Fibroblast of peridontal ligament (primary cell): ENCODE measurements around the gene CDH13.

Experiments
- DNase-seq: peaks from one replicate; pipeline ENCODE4 v3.0.0-alpha.2; 2010; ENCODE audit errors: extremely low read depth

The CDH13 gene

DNA sequence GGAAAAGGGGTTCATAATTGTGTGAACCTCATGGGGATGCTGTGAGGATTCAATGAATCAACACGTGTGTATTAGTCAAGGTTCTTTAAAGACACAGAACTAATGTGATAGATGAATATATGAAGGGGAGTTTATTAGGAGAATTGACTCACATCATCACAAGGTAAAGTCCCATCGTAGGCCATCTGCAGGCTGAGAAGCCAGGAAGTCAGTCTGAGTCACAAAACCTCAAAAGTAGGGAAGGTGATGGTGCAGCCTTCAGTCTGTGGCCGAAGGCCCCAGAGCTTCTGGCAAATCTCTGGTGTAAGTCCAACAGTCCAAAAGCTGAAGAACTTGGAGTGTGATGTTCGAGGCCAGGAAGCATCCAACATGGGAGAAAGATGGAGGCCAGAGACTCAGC, 413.4 kb downstream of the CDH13 start:
- DNase-seq: no peak

DNA sequence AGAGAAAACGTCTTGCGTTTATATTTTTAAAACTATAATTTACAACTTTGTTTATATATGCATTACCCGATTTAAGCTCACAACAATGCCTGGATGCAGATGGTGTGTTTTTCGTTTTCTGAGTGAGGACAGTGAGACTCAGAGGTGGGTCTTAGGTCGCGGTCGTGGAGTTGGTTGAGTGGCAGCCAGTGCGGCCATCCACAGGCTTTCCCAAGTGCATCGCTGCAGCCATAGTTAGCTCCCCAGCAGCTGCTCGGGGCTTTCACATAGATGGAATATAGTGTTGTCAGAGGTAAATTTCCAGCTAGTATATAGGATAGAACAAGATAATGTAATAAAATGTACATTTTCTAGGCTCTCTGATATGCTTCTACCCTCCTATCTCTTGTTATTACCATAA, 417.8 kb downstream of the CDH13 start:
- DNase-seq: no peak

DNA sequence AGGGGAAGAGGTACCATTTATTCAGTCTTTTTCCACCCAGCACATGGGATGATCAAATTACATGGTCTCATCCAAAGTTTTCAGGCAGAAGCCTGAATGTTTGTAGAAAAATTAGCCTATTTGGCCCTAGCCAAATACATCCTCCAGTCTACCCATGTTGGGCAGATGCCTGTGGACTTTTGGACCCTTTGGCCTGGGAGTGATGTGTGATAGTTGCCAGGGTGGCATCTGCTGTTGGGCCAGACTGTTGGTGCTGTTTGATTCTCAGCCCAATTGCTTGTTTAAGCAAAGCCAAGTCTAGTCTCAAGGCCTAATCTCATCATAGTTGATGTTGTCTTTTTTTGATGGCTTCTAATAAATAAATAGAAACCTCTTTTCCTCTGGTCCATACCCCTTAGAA, 419.0 kb downstream of the CDH13 start:
- peak; percentile 23 for DNase-seq

DNA sequence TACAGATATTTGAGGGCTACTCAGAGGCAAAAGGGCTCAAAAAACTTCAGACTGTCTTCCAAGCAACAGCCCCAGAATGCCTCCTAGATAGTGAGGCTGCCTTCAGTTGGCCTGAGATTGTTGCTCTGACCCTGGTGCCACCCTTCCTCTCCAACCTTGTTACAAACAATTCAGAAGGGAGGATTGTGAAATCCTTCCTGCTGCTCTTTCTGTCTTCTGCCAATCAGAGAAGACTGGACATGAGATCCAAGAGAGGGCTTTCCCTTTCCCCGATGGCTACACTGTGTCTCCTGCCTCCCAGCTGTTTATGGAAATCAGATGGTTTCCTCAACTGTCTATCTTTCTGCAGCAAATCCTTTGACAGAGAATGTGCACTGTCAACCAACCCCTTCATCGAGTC, 419.9 kb downstream of the CDH13 start:
- no peak for DNase-seq

DNA sequence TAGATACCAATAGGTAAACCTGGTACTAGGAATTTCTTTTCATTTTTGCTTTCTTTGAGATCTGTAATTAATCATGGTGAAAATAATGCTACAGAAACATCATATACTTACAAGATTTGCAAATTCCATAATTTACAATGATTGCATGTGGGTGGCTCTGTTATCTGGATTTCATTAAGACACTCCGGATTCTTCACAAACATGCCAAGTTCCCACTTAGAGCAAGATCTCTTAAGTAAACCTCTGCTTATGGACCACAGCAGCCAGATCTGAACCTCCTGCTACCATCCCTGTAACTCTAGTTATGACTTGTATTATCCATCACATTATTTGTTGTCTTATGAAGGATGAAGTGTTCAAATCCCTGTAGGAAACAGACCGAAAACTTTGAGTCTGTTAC, 424.7 kb downstream of the CDH13 start:
- DNase-seq: peak; percentile 23

DNA sequence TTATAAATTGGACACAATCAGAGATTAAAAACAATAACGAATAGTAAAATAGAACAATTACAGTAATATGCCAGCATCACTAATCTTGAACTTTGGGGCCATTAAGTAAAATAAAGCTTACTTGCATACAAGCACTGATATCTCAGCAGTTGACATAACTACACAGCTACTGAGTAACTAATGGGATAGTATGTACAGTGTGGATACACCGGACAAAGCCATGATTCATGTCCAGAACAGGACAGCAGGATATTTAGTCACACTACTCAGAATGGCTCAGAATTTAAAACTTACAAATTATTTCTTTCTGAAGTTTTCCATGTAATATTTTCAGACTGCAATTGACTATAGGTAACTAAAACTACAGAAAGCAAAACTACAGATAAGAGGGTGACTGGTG, 427.5 kb downstream of the CDH13 start:
- no peak for DNase-seq

DNA sequence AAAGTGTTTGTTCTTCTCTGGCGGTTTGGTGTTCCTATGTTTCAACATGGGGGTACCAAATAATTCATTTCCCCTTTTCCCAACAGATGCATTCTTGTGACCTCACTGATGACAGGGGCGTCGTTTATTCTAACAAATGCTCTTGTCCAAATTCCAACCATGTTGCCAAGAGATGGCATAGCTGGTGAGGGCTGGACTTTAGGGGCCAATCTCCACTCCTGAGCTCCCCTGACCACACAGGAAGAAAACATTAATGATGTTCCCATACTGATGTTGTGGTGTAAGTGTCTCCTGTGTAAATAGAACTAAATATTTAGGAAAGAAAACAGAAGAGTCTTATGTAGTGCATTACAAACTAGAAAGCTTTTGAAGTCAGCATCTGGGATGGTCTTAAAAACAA, 431.6 kb downstream of the CDH13 start:
- no peak for DNase-seq

DNA sequence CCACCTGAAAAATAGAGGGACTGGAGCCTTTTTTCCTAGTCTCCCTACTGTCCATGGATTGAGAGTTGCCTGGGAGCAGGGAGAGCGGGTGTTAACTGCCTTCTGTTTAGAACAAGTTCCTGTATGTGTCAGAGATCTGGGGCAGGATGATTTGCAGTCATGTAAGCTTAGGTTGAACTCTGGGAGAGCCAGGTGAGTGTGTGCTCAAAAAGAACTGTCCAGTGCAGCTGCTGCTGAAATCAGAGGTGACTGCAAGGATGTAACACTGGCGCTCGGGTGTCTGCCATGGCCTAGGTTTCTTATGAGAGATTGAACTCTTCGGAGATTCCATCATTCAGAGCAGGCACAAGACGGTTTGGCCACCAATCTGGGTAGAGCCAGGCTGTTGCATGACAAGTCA, 432.5 kb downstream of the CDH13 start:
- DNase-seq: no peak

DNA sequence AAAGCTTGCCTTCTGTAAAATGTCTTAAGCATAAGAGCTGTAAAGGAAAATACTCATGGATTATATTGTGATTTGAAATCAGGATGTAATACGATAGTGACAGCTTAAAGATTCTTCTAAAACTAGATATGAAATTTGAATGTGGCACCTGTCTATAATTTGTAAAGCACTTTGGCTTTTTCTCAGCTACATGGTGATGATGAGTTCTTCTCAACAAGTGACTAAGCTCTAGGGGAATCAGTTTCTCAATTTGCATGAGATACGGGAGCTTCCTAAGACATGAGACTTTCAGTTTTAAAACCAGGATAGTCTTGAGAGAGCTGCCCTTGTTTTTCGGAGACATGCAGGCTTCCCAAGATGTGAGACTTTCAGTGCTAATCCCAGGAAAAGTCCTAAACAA, 439.2 kb downstream of the CDH13 start:
- no peak for DNase-seq

DNA sequence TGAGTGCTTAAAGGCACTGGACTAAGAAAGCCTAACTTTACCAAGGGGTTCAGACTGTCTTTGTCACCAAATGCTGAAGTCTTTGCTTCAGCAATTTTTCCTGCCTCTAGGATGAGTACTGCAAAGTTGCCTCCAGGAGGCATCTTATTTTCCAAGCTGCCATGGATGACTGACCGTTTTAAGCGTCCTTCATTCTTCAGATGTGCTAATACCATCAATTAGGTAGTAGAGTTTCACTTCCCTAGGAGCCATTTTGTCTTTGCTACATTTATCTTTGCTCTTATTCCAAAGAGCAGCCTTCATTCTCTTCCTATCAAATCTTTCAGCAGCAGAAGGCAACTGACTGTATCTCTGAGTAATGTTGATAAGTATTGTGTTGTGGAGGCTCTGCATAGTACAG, 440.1 kb downstream of the CDH13 start:
- no peak for DNase-seq

DNA sequence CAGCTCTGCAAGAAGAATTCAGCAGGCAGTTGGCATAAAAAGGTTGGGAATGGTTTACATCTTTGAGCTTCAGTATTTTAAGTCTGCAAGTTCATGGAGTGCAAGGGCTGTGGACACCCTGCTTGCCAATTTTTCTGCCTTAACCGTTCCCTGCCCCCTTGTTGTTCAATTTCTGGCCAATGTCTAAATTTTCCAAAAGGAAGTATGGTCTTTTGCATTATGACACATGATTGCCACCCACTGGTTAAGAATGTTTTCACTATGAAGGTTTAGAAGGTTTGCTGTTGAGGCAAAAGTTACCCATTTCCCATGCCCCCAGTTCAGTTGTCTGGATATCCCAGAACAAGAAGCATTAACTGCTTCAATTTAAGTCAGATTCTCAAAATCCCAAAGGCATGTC, 441.9 kb downstream of the CDH13 start:
- peak; percentile 76 for DNase-seq

DNA sequence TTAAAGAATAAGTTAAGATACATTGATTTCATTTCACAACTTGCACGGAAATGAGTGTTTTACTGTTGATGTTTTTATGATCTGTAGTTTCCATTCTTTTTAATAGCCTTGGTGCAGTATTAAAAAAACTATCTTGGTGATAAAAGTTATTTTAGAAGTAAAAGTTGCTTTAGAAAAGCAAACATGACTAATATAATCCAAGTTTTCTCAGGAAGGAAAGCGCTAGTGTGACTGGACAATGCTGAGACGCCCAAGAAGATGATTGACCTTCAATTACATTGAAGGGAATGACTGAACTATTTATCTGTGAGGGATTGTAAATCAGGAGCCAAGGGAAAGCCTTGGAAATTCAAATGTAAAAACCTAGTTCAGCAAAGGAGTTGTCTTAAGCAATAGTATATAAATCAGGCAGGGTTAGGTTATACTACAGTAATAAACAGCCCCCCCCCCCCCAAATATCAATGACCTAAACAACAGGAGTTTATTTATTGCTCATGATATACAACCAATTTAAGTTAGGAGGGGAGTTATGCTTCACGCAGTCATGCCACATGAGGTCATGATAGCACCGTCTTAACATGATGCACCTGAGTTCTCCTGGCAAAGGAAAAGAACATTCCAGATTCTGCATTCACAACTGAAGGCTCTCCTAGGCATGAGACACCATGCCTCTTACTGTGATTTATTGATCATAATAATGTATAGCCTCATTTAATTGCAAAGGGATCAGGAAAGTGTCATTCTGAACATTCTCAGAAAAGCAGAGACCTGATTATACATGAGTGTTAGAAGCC, 443.8 kb downstream of the CDH13 start:
- no peak for DNase-seq

DNA sequence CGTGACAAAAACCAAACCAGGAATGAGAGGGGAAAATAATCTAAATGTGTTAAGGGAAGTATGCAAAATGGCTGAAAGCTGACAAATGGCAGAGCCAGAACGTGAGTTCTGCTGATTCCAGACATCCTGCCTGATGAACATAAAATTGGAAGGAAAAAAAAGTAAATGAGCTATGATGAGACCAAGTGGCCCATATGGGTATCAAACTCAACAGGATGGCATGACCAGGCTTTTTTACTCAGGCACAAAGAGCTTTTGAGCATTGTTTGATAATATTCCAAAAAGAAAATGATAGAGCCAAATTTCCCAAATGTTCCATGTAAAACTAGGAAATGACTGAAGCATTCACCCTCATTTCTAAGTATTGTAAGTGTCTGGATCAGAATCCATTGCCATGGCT, 449.2 kb downstream of the CDH13 start:
- DNase-seq: no peak

DNA sequence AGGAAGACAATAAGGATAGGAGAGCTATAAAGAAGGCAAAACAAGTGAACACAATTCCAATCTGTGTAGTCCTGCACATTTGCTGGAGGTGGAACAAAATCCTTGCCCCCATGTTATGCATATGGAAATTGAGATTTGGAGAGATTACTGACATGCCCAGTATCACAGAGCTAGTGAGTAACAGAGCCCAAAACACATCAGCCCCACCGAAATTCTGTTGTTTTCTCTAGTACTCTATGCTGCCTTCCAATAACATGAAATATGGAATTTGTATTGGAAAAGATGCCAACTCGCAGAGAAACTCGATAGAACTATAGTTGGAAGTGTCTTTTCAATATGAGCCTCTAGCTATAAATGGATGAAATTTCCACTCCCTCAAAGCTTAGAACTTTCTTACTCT, 456.6 kb downstream of the CDH13 start:
- DNase-seq: no peak

DNA sequence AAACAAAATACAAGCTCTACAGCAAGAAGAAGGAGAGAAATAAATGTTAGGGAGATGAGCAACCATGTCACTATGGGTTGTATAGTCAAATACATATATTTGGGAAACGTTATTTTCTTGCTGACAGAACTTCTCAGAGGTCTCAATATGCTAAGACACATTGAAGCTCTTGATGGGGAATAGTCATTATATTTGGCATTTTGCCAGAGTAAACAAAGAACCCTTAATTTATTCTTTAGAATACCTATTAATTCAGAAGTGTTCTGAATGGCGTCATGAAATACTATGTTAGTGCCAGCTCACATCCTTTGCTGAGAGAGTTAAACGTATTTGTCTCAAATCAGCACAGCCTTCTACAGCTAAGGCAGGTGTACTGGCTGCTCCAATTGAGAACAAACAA, 458.9 kb downstream of the CDH13 start:
- no peak for DNase-seq

DNA sequence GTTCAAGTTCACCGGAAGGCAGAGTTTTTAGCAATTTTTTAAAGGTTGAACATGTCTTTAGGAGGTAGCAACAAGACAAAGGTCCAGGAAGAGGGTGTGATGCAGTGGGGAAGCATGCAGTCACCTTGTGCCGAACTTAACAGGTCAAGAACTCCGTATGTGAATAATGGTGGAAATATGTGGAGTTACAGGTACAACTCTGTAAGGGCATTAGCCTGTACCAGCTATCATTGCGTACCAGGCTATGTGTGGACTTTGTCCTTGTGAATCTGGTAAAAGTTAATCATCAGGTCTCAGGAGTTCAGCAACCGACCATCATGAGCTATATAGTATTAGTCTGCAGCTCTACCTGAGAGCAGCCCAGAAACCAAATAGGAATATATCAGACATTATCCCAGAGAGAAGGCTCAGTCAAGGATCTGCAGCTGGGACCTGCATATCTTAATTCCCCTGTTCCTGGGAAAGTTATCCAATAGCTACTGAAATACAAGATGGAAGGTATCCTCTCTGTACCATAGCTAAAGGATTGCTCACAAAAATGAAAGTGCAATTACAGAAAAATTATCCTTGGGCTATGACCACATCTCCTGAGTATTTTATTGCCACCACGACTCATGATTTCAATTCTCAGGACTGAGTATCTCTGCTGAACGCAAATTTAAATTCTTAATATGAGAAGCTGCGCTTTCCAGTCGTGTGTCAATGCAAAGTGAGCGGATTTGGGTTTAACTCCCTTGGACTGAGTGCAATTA, 469.3 kb downstream of the CDH13 start:
- peak; percentile 22 for DNase-seq

DNA sequence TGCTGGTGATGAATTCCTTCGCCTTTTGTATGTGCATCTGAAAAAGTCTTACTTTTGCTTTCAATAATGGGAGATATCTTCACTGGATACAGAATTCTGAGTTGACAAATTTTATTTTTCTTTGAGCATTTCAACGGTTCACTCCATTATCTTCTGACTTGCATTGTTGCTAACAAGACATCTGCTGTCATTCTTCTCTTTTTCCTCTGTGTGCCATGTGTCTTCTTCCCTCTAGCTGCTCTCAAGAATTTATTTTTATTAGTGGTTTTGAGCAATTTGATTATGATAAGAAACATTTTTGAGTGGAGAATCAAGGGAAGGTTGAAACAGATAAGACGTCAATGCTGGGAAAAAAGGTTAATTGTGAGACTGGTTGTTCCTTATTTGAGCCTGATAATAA, 471.8 kb downstream of the CDH13 start:
- DNase-seq: no peak

DNA sequence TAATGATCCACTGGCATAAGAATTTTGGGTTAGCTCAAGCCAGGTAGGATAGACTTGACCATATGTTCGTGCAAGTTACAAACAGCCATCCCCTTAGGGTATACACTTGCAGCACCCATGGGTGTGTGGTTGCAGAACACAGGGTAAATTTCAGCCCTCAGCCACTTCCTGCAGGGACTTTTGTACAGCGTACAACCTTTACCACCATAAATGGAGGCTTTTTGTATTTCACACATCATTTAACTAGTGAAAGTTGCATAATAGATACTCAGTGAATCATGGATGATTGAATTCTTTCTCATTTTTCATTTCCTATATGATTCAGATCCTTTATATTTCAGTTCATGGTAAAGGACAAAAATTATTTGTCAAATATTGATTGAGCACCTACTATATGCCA, 473.9 kb downstream of the CDH13 start:
- DNase-seq: no peak

DNA sequence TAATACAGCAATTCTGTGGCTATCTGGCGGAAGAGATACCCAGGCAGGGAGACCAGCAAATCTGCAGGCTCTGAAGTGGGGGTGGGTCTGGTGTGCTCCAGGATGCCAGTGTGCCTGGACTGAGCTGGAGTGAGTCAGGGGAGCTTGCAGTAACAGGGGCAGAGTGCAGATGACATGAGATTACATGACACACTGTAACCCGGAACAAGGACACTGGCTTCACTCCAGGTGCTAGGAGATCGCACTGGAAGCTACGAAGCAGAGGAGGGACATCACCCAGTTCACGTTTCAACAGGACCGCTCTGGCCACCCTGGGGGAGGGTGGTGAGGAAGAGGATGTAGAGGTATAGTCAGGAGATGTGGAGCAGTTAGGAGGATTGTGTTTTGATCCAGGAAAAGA, 475.6 kb downstream of the CDH13 start:
- no peak for DNase-seq

DNA sequence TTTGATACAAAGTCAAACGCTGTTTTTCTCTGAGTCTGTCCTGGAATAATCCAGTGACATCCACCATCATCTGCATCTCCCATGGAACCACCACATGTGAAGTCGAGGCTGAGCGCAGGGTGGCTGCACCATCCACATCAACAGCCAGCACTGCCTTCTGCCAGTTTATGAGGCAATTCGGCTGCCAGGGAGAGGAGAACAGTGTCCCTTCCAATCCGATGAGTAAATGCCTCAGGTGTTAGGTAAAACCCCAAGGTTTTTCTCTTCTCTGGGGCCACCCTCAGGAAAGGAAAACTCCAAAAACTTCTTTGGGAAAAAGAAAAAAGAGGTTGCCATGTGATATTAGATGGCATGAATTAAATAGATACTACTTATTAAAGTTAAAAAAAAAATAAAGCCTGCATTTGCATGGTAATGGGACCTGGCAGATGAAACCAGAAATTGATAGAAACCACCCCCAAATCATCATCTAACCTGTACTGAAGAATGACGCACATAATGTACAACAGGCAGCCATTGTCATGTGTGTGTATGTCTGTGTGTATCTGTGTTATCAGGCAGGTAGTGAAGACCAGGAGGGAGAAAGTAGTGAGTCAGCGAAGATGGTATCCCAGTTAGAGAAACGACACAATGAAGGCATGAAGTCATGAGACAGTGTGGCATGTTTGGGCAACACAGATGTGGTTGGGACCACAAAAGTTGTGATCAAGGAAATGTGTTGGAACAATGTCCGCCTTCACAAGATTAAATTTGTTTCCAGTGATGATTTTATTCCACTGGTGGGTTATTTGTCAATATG, 478.7 kb downstream of the CDH13 start:
- DNase-seq: no peak

DNA sequence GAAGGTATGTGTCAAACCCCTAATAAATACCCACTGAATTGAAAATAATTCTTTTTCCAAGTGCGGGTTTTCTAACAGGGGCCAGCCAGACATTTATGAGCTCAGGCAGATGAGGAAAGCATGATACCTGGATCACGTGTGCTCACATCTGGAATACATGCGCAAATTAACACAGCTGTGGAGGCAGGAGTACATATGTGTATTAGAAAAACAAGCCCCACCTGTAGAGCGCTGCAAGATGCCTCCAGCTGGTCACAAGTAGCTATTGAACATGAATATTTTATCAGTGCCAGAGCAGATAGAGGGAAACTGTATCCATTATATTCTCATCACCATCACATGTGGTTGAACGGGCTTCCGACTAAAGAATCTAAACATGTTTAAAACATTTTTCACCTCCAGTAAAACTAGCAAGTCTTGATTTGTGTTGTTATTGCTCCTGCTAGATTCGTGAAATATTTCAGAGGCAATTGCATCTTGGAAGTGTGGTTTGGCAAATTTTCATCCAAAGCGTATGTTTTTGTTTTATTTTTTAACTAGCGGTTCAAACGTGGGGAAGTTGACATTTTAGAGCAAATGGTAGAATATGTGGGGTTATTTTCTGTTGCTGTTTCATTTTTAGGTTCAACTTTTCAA, 482.8 kb downstream of the CDH13 start:
- DNase-seq: peak; percentile 59

DNA sequence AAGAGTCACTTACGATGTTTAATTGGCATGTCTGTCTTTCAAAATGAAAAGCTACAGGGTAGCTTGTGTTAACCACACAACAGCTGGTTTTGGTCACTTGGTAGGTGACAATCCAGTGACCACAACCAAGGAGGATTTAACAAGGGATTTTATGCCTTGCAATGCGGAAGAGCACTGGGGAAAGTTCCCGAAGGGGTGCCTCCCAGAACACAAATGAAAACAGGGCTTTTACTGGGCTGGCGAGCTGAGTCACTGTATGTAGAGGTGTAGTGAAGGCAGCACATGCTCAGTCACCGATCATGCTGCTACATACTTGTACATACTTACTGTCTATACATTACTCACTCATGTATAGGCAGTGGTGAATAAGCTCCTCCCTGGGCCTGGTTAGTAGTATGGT, 483.5 kb downstream of the CDH13 start:
- DNase-seq: no peak
